GM12878 (cell line): ENCODE measurements around the gene NKAIN2. TPM values are rescaled to one million over a fixed set of nuclear protein-coding genes. Genes with fewer than 3 reads are reported as not detected.

Source experiments
- ATAC-seq: fragments of 200-7000 bp; cut with Tn5 transposase; 3 replicates; pipeline ENCODE4 v1.9.1; 2020; ENCODE audit warnings: mild to moderate bottlenecking, moderate library complexity
- BruUV-seq: library from RNA; stranded (reverse); fragments of 400-500 nt; replicated peaks from 2 replicates; lab custom pipeline; 2021; lab: Mats Ljungman, UMichigan
- CTCF ChIA-PET: fragments of 300-600 bp; sonication (Branson Sonifier 250); formaldehyde crosslinking; extraction: SDS; loops from one replicate; lab custom pipeline; 2021; ENCODE audit warnings: inconsistent platforms; lab: Yijun Ruan, JAX
- POLR2A ChIA-PET: fragments of 350-600 bp; formaldehyde crosslinking; extraction: SDS; loops from one replicate; lab custom pipeline; 2021; ENCODE audit warnings: inconsistent platforms; lab: Charles Lee
- RAD21 ChIA-PET: fragments of 300-600 bp; sonication (Branson Sonifier 250); formaldehyde crosslinking; loops from one replicate; lab custom pipeline; 2023; ENCODE audit warnings: antibody characterized with exemption; ENCODE audit not compliant: unreplicated experiment; lab: Charles Lee
- SMC1A ChIA-PET: fragments of 300-600 bp; sonication (Branson Sonifier 250); formaldehyde crosslinking; loops from one replicate; lab custom pipeline; 2023; ENCODE audit not compliant: unreplicated experiment, uncharacterized antibody; lab: Charles Lee
- DNase-seq: peaks from one replicate; pipeline ENCODE4 v3.0.0-alpha.2; 2011; ENCODE audit warnings: low read depth, low spot score
- FAIRE-seq: peaks from 3 replicates; lab custom pipeline; 2011; peaks lifted over from hg19 to GRCh38; lab: Jason Lieb, UNC
- H2AFZ ChIP-seq: 2 replicates; pipeline ENCODE4 v1.6.0; 2011; ENCODE audit warnings: low read depth, low read length, control low read depth; ENCODE audit not compliant: control insufficient read depth
- H3K27ac ChIP-seq: 2 replicates; pipeline ENCODE4 v1.5.1; 2011; ENCODE audit warnings: control low read depth; ENCODE audit not compliant: control insufficient read depth, insufficient read depth
- H3K27me3 ChIP-seq, 2 experiments: replicated peaks in 1 of 2; 2 replicates each; pipeline versions ENCODE4 v1.6.0 to v1.6.1; 2011; ENCODE audit warnings: low read length in 1 of 2; ENCODE audit not compliant: control insufficient read depth in 2 of 2, insufficient read depth in 2 of 2
- H3K36me3 ChIP-seq, 2 experiments: 2 replicates each; pipeline ENCODE4 v1.5.1; 2011; ENCODE audit warnings: low read length in 1 of 2; ENCODE audit not compliant: control insufficient read depth in 2 of 2, insufficient read depth in 2 of 2
- H3K4me1 ChIP-seq: 2 replicates; pipeline ENCODE4 v1.6.1; 2011; ENCODE audit warnings: mild to moderate bottlenecking, low read length, moderate library complexity, mixed read lengths; ENCODE audit not compliant: control insufficient read depth, insufficient read depth
- H3K4me2 ChIP-seq: 2 replicates; pipeline ENCODE4 v1.6.0; 2011; ENCODE audit warnings: control low read depth; ENCODE audit not compliant: control insufficient read depth, insufficient read depth
- H3K4me3 ChIP-seq: fragments of 200-600 bp; sonication (generic); 2 replicates; pipeline ENCODE4 v1.5.1; 2016
- H3K79me2 ChIP-seq: 2 replicates; pipeline ENCODE4 v1.6.0; 2011; ENCODE audit warnings: low read length; ENCODE audit not compliant: control insufficient read depth, insufficient read depth
- H3K9ac ChIP-seq: 2 replicates; pipeline ENCODE4 v1.8.0; 2011; ENCODE audit warnings: low read length, control low read depth, mixed read lengths; ENCODE audit not compliant: control insufficient read depth, insufficient read depth
- H3K9me3 ChIP-seq: replicated peaks from 3 replicates; pipeline ENCODE4 v1.5.1; 2011; ENCODE audit warnings: mild to moderate bottlenecking, low read length; ENCODE audit not compliant: control insufficient read depth, insufficient read depth
- H4K20me1 ChIP-seq: 2 replicates; pipeline ENCODE4 v1.6.0; 2011; ENCODE audit not compliant: control insufficient read depth, insufficient read depth
- CHD1 ChIP-seq: IDR thresholded peaks from 2 replicates; pipeline ENCODE4 v1.6.1; 2012; ENCODE audit warnings: low read depth, low read length, improper control_type of control experiment
- LARP7 ChIP-seq: fragments of 450-650 bp; IDR thresholded peaks from 2 replicates; pipeline ENCODE4 v1.6.1; 2017; ENCODE audit warnings: mild to moderate bottlenecking
- MEF2B ChIP-seq: fragments of 450-650 bp; IDR thresholded peaks from 2 replicates; pipeline ENCODE4 v1.6.1; 2018; ENCODE audit warnings: mild to moderate bottlenecking, moderate library complexity; ENCODE audit not compliant: partially characterized antibody, poor library complexity, severe bottlenecking
- MTA2 ChIP-seq: fragments of 450-650 bp; IDR thresholded peaks from 2 replicates; pipeline ENCODE4 v1.6.1; 2016; ENCODE audit warnings: low read depth, mild to moderate bottlenecking, moderate library complexity
- NFIC ChIP-seq: IDR thresholded peaks from 2 replicates; pipeline ENCODE4 v1.6.1; 2012; ENCODE audit warnings: low read depth, mild to moderate bottlenecking, inconsistent platforms, low read length, moderate library complexity
- POLR2AphosphoS2 ChIP-seq: IDR thresholded peaks from 2 replicates; pipeline ENCODE4 v1.6.1; 2011; ENCODE audit warnings: low read depth, mild to moderate bottlenecking, low read length, improper control_type of control experiment, moderate library complexity
- RELA ChIP-seq: fragments of 450-650 bp; IDR thresholded peaks from 2 replicates; pipeline ENCODE4 v1.8.0; 2014; ENCODE audit warnings: borderline replicate concordance; ENCODE audit not compliant: partially characterized antibody
- ZNF217 ChIP-seq: fragments of 450-650 bp; IDR thresholded peaks from 2 replicates; pipeline ENCODE4 v1.6.1; 2017; ENCODE audit warnings: antibody characterized with exemption, mild to moderate bottlenecking
- WGBS: methylation state at CpG from one replicate; pipeline ENCODE4 v1.1.6; 2016; ENCODE audit warnings: low lambda C conversion rate; ENCODE audit not compliant: insufficient replicate concordance, insufficient coverage; ENCODE audit errors: missing lambda C conversion rate; 5-methylcytosine and 5-hydroxymethylcytosine counted together
- in situ Hi-C: fragments of 300-500 bp; cut with MboI; formaldehyde crosslinking; loops from 9 replicates; pipeline ENCODE4 v1.14.3; 2018; ENCODE audit warnings: mixed read lengths
- intact Hi-C: fragments of 100-400 bp; cut with micrococcal nuclease; formaldehyde crosslinking; loops from one replicate; pipeline ENCODE4 v1.14.2; 2022; ENCODE audit not compliant: unreplicated experiment
- polyA plus RNA-seq, 11 experiments: library from polyadenylated mRNA; depleted of rRNA in 4 of 11; unstranded in 6 of 11; stranded (reverse) in 5 of 11; fragments of >200 nt; fragmentation: Nextera tagmentation in 4 of 11; fragmentation: Illumina TruSeq in 1 of 11; extraction: Ambion mirVana in 4 of 11; extraction: Trizol in 1 of 11; gene quantifications; 1 replicate in 1 of 11; 2 replicates in 10 of 11; pipeline versions ENCODE4 v1.2.1 to v1.2.3, GENCODE V29; 2011 to 2016; ENCODE audit warnings: inconsistent platforms in 2 of 11, missing spikeins in 2 of 11, low read depth in 1 of 11
- total RNA-seq, 4 experiments: library from RNA; depleted of rRNA in 3 of 4; stranded (reverse); fragments of >200 nt in 3 of 4; fragmentation: Illumina TruSeq in 1 of 4; extraction: Trizol in 1 of 4; gene quantifications; 2 replicates each; pipeline versions ENCODE4 v1.2.1 to v1.2.3, GENCODE V29; 2013 to 2021
- TF ChIP-seq, protein P1 (sequence below): fragments of 450-650 bp; IDR thresholded peaks from 2 replicates; pipeline ENCODE4 v1.6.1; 2016; ENCODE audit warnings: mild to moderate bottlenecking, moderate library complexity, borderline replicate concordance
- TF ChIP-seq, protein P2 (sequence below): fragments of 450-650 bp; conservative IDR thresholded peaks from 2 replicates; pipeline ENCODE4 v1.6.1; 2017; ENCODE audit warnings: mild to moderate bottlenecking, moderate library complexity

NKAIN2 gene
- total and polyA plus RNA-seq, 10 of the 15 experiments (the other 5 are each of a cell fraction or from before 2014, with no cell fraction given) = not detected

DNA sequence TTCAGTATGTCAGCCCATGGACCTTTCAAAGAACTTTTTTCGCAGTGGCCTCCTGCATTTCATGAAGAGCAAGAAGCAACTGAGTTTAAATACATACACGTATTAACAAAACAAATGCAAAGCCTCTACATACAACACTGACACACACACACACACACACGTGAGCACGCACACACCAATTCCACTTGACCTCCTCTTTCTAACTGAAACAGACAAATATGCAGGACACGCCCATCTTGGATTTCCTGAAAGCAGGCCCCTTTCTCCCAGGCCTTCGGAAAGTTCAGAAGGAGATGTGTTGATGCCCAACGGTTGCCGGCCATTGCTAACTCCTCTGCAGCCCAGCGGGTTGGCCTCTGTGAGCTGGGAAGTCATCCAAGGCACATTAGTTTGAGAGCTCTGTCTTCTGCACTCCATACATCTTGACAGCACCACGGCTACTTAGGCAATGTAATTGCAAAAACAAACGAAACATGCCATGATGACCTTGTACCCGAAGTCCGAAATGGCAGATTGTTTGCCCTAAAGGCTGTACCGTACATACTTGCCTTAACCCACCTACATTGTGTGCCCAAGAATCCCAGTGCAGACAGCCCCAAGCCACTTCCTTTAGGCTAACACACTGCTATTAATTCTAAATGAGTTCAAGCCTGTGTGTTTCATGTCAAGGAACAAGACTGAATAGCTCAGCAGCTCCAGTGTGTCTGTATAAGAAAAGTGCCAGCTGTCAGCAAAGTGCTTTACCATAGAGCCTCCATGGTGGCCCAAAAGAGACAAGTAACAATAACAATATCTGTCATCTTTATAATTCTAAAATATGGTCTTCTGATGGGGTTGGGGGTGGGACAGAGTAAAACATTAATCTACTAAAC lies 1019.8 kb downstream of the NKAIN2 start:
- H3K79me2 ChIP-seq = no peaks in the 10 kb centered on the region
- RAD21 ChIA-PET = no interaction called here
- H3K4me1 ChIP-seq = no peaks in the 10 kb centered on the region
- TF ChIP-seq MTA2 (no peak), RELA (no peak), POLR2AphosphoS2 (no peak), ZNF217 (no peak), MEF2B (no peak), CHD1 (no peak), LARP7 (no peak), NFIC (no peak)
- TF ChIP-seq, protein P1, sequence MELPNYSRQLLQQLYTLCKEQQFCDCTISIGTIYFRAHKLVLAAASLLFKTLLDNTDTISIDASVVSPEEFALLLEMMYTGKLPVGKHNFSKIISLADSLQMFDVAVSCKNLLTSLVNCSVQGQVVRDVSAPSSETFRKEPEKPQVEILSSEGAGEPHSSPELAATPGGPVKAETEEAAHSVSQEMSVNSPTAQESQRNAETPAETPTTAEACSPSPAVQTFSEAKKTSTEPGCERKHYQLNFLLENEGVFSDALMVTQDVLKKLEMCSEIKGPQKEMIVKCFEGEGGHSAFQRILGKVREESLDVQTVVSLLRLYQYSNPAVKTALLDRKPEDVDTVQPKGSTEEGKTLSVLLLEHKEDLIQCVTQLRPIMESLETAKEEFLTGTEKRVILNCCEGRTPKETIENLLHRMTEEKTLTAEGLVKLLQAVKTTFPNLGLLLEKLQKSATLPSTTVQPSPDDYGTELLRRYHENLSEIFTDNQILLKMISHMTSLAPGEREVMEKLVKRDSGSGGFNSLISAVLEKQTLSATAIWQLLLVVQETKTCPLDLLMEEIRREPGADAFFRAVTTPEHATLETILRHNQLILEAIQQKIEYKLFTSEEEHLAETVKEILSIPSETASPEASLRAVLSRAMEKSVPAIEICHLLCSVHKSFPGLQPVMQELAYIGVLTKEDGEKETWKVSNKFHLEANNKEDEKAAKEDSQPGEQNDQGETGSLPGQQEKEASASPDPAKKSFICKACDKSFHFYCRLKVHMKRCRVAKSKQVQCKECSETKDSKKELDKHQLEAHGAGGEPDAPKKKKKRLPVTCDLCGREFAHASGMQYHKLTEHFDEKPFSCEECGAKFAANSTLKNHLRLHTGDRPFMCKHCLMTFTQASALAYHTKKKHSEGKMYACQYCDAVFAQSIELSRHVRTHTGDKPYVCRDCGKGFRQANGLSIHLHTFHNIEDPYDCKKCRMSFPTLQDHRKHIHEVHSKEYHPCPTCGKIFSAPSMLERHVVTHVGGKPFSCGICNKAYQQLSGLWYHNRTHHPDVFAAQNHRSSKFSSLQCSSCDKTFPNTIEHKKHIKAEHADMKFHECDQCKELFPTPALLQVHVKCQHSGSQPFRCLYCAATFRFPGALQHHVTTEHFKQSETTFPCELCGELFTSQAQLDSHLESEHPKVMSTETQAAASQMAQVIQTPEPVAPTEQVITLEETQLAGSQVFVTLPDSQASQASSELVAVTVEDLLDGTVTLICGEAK = no peak
- TF ChIP-seq, protein P2, sequence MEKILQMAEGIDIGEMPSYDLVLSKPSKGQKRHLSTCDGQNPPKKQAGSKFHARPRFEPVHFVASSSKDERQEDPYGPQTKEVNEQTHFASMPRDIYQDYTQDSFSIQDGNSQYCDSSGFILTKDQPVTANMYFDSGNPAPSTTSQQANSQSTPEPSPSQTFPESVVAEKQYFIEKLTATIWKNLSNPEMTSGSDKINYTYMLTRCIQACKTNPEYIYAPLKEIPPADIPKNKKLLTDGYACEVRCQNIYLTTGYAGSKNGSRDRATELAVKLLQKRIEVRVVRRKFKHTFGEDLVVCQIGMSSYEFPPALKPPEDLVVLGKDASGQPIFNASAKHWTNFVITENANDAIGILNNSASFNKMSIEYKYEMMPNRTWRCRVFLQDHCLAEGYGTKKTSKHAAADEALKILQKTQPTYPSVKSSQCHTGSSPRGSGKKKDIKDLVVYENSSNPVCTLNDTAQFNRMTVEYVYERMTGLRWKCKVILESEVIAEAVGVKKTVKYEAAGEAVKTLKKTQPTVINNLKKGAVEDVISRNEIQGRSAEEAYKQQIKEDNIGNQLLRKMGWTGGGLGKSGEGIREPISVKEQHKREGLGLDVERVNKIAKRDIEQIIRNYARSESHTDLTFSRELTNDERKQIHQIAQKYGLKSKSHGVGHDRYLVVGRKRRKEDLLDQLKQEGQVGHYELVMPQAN = no peak
- no peaks in the 10 kb centered on the region for H3K9me3 ChIP-seq
- H4K20me1 ChIP-seq = no peaks in the 10 kb centered on the region
- intact Hi-C loops (no loop called here), in situ Hi-C loops (no loop called here)
- DNase-seq = no peak
- POLR2A ChIA-PET = interaction anchor here (0.6 kb wide), 1 partner anchor 260 kb away, joined by 6 read pairs; no protein-coding TSS in a partner anchor
- SMC1A ChIA-PET = no interaction called here
- no peak for FAIRE-seq
- no TSS peak for BruUV-seq
- no peak overlapping the region for H3K4me3 ChIP-seq
- H3K27me3 ChIP-seq = no peaks in the 10 kb centered on the region
- no peak overlapping the region for H3K4me2 ChIP-seq
- CTCF ChIA-PET = no interaction called here
- ATAC-seq = no peak
- H3K9ac ChIP-seq = no peak overlapping the region
- H3K27ac ChIP-seq = no peak overlapping the region
- H3K36me3 ChIP-seq = no peaks in the 10 kb centered on the region
- H2AFZ ChIP-seq = no peak overlapping the region
- WGBS = 44% methylated on average over 14 of the region's 14 CpGs
